Endothelial cell of umbilical vein (primary cell): ENCODE measurements around the gene MROH7. TPM values are rescaled to one million over a fixed set of nuclear protein-coding genes. Genes with fewer than 3 reads are reported as not detected.

Source experiments
- BruUV-seq: library from RNA; stranded (reverse); fragments of 400-500 nt; replicated peaks from 2 replicates; lab custom pipeline; 2021; lab: Mats Ljungman, UMichigan
- CTCF ChIA-PET: fragments of 300-600, 350-600 bp; sonication (Branson Sonifier 250); formaldehyde crosslinking; loops from one replicate; lab custom pipeline; 2021; ENCODE audit warnings: antibody characterized with exemption, inconsistent platforms; lab: Charles Lee
- POLR2A ChIA-PET: fragments of 300-600, 350-600 bp; sonication (Branson Sonifier 250); formaldehyde crosslinking; loops from one replicate; lab custom pipeline; 2021; ENCODE audit warnings: antibody characterized with exemption, inconsistent platforms; lab: Charles Lee
- DNase-seq: peaks from one replicate; pipeline ENCODE4 v3.0.0-alpha.2; 2011; ENCODE audit warnings: low read depth, low spot score
- FAIRE-seq: peaks from 2 replicates; lab custom pipeline; 2011; peaks lifted over from hg19 to GRCh38; lab: Jason Lieb, UNC
- H2AFZ ChIP-seq: 2 replicates; pipeline ENCODE4 v1.6.0; 2012; ENCODE audit warnings: low read depth, low read length, control low read depth, inconsistent platforms
- H3K27ac ChIP-seq: 2 replicates; pipeline ENCODE4 v1.5.1; 2011; ENCODE audit warnings: low read depth, mild to moderate bottlenecking, control low read depth, low read length, moderate library complexity; ENCODE audit not compliant: insufficient read depth
- H3K27me3 ChIP-seq, 2 experiments: 2 replicates each; pipeline versions ENCODE4 v1.6.0 to v1.6.1; 2011; ENCODE audit warnings: low read length in 2 of 2, mixed read lengths in 1 of 2; ENCODE audit not compliant: control insufficient read depth in 2 of 2, insufficient read depth in 2 of 2
- H3K36me3 ChIP-seq, 2 experiments: 2 replicates in 1 of 2; 3 replicates in 1 of 2; pipeline ENCODE4 v1.5.1; 2011; ENCODE audit warnings: low read length in 2 of 2, mild to moderate bottlenecking in 1 of 2, moderate library complexity in 1 of 2; ENCODE audit not compliant: control insufficient read depth in 2 of 2, insufficient read depth in 2 of 2; ENCODE audit errors: extremely low read depth in 1 of 2
- H3K4me1 ChIP-seq: 3 replicates; pipeline ENCODE4 v1.5.1; 2011; ENCODE audit warnings: mild to moderate bottlenecking, low read length; ENCODE audit not compliant: control insufficient read depth, insufficient read depth; ENCODE audit errors: extremely low read depth
- H3K4me2 ChIP-seq: 2 replicates; pipeline ENCODE4 v1.6.1; 2011; ENCODE audit warnings: low read length, control low read depth, mixed read lengths; ENCODE audit not compliant: insufficient read depth
- H3K4me3 ChIP-seq, 3 experiments: fragments of 200-600 bp in 1 of 3; sonication (generic), shearing (Covaris generic) in 1 of 3; replicated peaks in 1 of 3; 2 replicates each; pipeline ENCODE4 v1.5.1; 2011 to 2016; ENCODE audit warnings: control low read depth in 3 of 3, low read length in 3 of 3, mild to moderate bottlenecking in 2 of 3, inconsistent platforms in 1 of 3, low read depth in 1 of 3, moderate library complexity in 1 of 3; ENCODE audit not compliant: insufficient read depth in 1 of 3
- H3K79me2 ChIP-seq: 2 replicates; pipeline ENCODE4 v1.6.0; 2012; ENCODE audit warnings: low read length, inconsistent platforms; ENCODE audit not compliant: control insufficient read depth, insufficient read depth
- H3K9ac ChIP-seq: replicated peaks from 2 replicates; pipeline ENCODE3; 2011; ENCODE audit warnings: low read length, control low read depth; ENCODE audit not compliant: insufficient read depth; ENCODE audit errors: extremely low read depth
- H3K9me1 ChIP-seq: replicated peaks from 3 replicates; pipeline ENCODE4 v1.6.0; 2011; ENCODE audit warnings: mild to moderate bottlenecking, low read length; ENCODE audit not compliant: control insufficient read depth, insufficient read depth; ENCODE audit errors: extremely low read depth
- H3K9me3 ChIP-seq: replicated peaks from 2 replicates; pipeline ENCODE4 v1.5.1; 2012; ENCODE audit warnings: low read length, inconsistent platforms; ENCODE audit not compliant: control insufficient read depth, insufficient read depth
- H4K20me1 ChIP-seq: replicated peaks from 2 replicates; pipeline ENCODE3; 2011; ENCODE audit warnings: mild to moderate bottlenecking, low read length; ENCODE audit not compliant: control insufficient read depth, insufficient read depth; ENCODE audit errors: extremely low read depth
- CTCF ChIP-seq, 2 donors: IDR thresholded peaks; 1 replicate in 1 of 2; 2 replicates in 1 of 2; pipeline ENCODE4 v1.5.1; 2011; ENCODE audit warnings: low read length in 2 of 2, mild to moderate bottlenecking in 2 of 2, moderate library complexity in 2 of 2, control low read depth in 1 of 2, inconsistent platforms in 1 of 2, low read depth in 1 of 2; ENCODE audit not compliant: insufficient read depth in 1 of 2; ENCODE audit errors: extremely low read depth in 1 of 2
- EZH2 ChIP-seq: IDR thresholded peaks from 2 replicates; pipeline ENCODE4 v1.6.1; 2012; ENCODE audit warnings: borderline replicate concordance, low read depth, mild to moderate bottlenecking, moderate library complexity, low read length, inconsistent platforms; ENCODE audit not compliant: severe bottlenecking
- FOS ChIP-seq: IDR thresholded peaks from 2 replicates; pipeline ENCODE4 v1.6.1; 2011; ENCODE audit warnings: mild to moderate bottlenecking, low read length, moderate library complexity, borderline replicate concordance; ENCODE audit not compliant: insufficient read depth
- GATA2 ChIP-seq: IDR thresholded peaks from 2 replicates; pipeline ENCODE4 v1.7.0; 2011; ENCODE audit warnings: low read depth, mild to moderate bottlenecking, moderate library complexity, mixed read lengths, low read length; ENCODE audit not compliant: insufficient read length, insufficient read depth
- JUN ChIP-seq: IDR thresholded peaks from 2 replicates; pipeline ENCODE4 v1.6.1; 2011; ENCODE audit warnings: borderline replicate concordance, low read depth; ENCODE audit not compliant: insufficient read length, insufficient read depth
- MAX ChIP-seq: IDR thresholded peaks from 2 replicates; pipeline ENCODE4 v1.6.1; 2011; ENCODE audit not compliant: insufficient read depth, insufficient read length
- MYC ChIP-seq: IDR thresholded peaks from one replicate; pipeline ENCODE4 v1.6.1; 2011; ENCODE audit warnings: mild to moderate bottlenecking, low read depth, low read length
- POLR2A ChIP-seq: IDR thresholded peaks from 2 replicates; pipeline ENCODE4 v1.6.1; 2012; ENCODE audit warnings: low read depth, mild to moderate bottlenecking, control low read depth, low read length
- POLR2AphosphoS5 ChIP-seq: IDR thresholded peaks from 2 replicates; pipeline ENCODE4 v1.6.1; 2012; ENCODE audit warnings: low read depth, mild to moderate bottlenecking, control low read depth, low read length, moderate library complexity; ENCODE audit not compliant: insufficient read depth
- dilution Hi-C: fragments of 300-500 bp; cut with MboI; formaldehyde crosslinking; loops from one replicate; pipeline ENCODE4 v1.15.0; 2019; ENCODE audit warnings: low sequenced_read_pairs; ENCODE audit not compliant: extremely low pct_ligation_motif_present
- intact Hi-C: fragments of 100-400 bp; cut with micrococcal nuclease; formaldehyde crosslinking; loops from one replicate; pipeline ENCODE4 v1.10.0; 2022
- polyA plus RNA-seq, 4 experiments: library from polyadenylated mRNA; depleted of rRNA in 3 of 4; stranded (reverse) in 3 of 4; unstranded in 1 of 4; fragments of >200 nt; gene quantifications; 2 replicates each; pipeline versions ENCODE4 v1.2.1 to v1.2.3, GENCODE V29; 2011 to 2012; ENCODE audit warnings: missing spikeins in 1 of 4
- total RNA-seq: library from RNA; stranded (reverse); gene quantifications from 2 replicates; pipeline ENCODE4 v1.2.3, GENCODE V29; 2021

Gene MROH7
- total and polyA plus RNA-seq, 2 donors (not counting 3 experiments of a cell fraction or from before 2014, with no cell fraction given), result 0.06 to 0.24 TPM

DNA sequence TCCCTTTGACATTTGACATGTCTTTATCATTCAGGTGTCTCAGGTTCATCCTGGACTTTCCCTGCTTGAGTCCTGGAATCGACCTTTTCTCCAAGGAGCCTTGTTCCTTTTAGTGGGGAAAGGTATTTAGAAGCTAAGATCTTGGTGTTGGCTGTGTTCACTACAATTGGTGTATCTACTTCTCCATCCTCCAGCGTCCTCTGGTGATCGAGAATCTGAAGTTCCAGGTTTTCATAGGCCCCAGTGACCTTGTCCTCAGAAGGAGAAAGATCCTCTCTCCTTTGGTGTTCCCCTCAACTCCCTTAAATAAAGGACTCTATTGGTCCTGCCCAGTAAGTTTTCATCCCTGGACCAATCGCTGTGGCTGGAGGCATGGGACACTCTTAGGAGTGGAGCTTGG, 22.1 kb downstream of the MROH7 start:
- intact Hi-C loops, result no loop called here

More for the DNA sequence above, 22.1 kb downstream of the MROH7 start:
- Histone ChIP-seq H2AFZ (no peak overlapping the region), H4K20me1 (no peaks in the 10 kb centered on the region), H3K9me1 (no peaks in the 10 kb centered on the region), H3K79me2 (no peaks in the 10 kb centered on the region), H3K36me3 (no peaks in the 10 kb centered on the region), H3K4me1 (no peaks in the 10 kb centered on the region), H3K9me3 (no peaks in the 10 kb centered on the region), H3K9ac (no peak overlapping the region), H3K27me3 (no peaks in the 10 kb centered on the region), H3K4me2 (no peak overlapping the region), H3K27ac (no peak overlapping the region), H3K4me3 (no peak overlapping the region)
- TF ChIP-seq POLR2AphosphoS5, result no peak
- no peak for TF ChIP-seq POLR2A
- TF ChIP-seq CTCF (IDR thresholded peaks at IDR 0.05; ENCODE audit: extremely low read depth in 1 of 2, insufficient read depth in 1 of 2, low read depth in 1 of 2, low read length in 2 of 2), result no peak
- TF ChIP-seq GATA2, result no peak
- no peak for TF ChIP-seq JUN
- no peak for TF ChIP-seq MAX
- no peak for TF ChIP-seq EZH2
- TF ChIP-seq FOS, result no peak
- no peak for TF ChIP-seq MYC
- BruUV-seq, result no TSS peak
- ChIA-PET CTCF (interaction anchor here (0.8 to 2.2 kb wide), 3 partner anchors 9 to 175 kb away, joined by 3 to 5 read pairs (median 3); no protein-coding TSS in a partner anchor), POLR2A (no interaction called here)
- dilution Hi-C loops, result no loop called here
- FAIRE-seq, result no peak
- DNase-seq, result no peak
